MM.1S (cell line): ENCODE results near the gene CIAO2B.

ENCODE experiments used
- DNase-seq: peaks from one replicate; pipeline ENCODE4 v3.0.0-alpha.2; 2015
- H2AFZ ChIP-seq: fragments of 300-600 bp; sonication (generic); 2 replicates; pipeline ENCODE4 v1.6.0; 2016; ENCODE audit warnings: antibody characterized with exemption, low read length
- H3F3A ChIP-seq: fragments of 300-600 bp; sonication (generic); 2 replicates; pipeline ENCODE4 v1.6.1; 2016; ENCODE audit warnings: mild to moderate bottlenecking, antibody characterized with exemption, low read length, moderate library complexity, mixed read lengths; ENCODE audit not compliant: insufficient read depth
- H3K27ac ChIP-seq: fragments of 300-600 bp; sonication (generic); 2 replicates; pipeline ENCODE4 v1.5.1; 2016; ENCODE audit warnings: mild to moderate bottlenecking, low read length
- H3K27me3 ChIP-seq: fragments of 300-600 bp; sonication (generic); replicated peaks from 2 replicates; pipeline ENCODE4 v1.6.0; 2016; ENCODE audit warnings: low read length; ENCODE audit not compliant: insufficient read depth
- H3K36me3 ChIP-seq: fragments of 300-600 bp; sonication (generic); replicated peaks from 2 replicates; pipeline ENCODE4 v1.6.1; 2016; ENCODE audit warnings: mild to moderate bottlenecking, low read length, mixed read lengths; ENCODE audit not compliant: insufficient read depth
- H3K4me1 ChIP-seq: fragments of 300-600 bp; sonication (generic); 2 replicates; pipeline ENCODE4 v1.6.1; 2016; ENCODE audit warnings: low read length, mixed read lengths
- H3K4me2 ChIP-seq: fragments of 300-600 bp; sonication (generic); 2 replicates; pipeline ENCODE4 v1.6.0; 2016; ENCODE audit warnings: low read depth, low read length
- H3K4me3 ChIP-seq: fragments of 300-600 bp; sonication (generic); 2 replicates; pipeline ENCODE4 v1.5.1; 2016; ENCODE audit warnings: low read length, mixed read lengths
- H3K79me2 ChIP-seq: fragments of 300-600 bp; sonication (generic); 2 replicates; pipeline ENCODE4 v1.6.1; 2016; ENCODE audit warnings: mixed run types, low read length, mixed read lengths
- H3K9ac ChIP-seq: fragments of 300-600 bp; sonication (generic); 2 replicates; pipeline ENCODE4 v1.6.1; 2016; ENCODE audit warnings: low read length, mixed read lengths
- H3K9me2 ChIP-seq: fragments of 300-600 bp; sonication (generic); replicated peaks from 2 replicates; pipeline ENCODE4 v1.6.1; 2016; ENCODE audit warnings: mild to moderate bottlenecking, low read length, mixed read lengths; ENCODE audit not compliant: insufficient read depth
- H3K9me3 ChIP-seq: fragments of 300-600 bp; sonication (generic); replicated peaks from 2 replicates; pipeline ENCODE4 v1.6.1; 2016; ENCODE audit warnings: mild to moderate bottlenecking, low read length, mixed read lengths; ENCODE audit not compliant: insufficient read depth
- H4K20me1 ChIP-seq: fragments of 300-600 bp; sonication (generic); 2 replicates; pipeline ENCODE4 v1.6.1; 2016; ENCODE audit warnings: mild to moderate bottlenecking, low read length, moderate library complexity, mixed read lengths; ENCODE audit not compliant: insufficient read depth
- EZH2 ChIP-seq: fragments of 300-600 bp; sonication (generic); optimal IDR thresholded peaks from 2 replicates; pipeline ENCODE3; 2017; ENCODE audit warnings: low read depth, mild to moderate bottlenecking, antibody characterized with exemption, low read length, mixed read lengths
- EZH2phosphoT487 ChIP-seq: fragments of 300-600 bp; sonication (generic); IDR thresholded peaks from 2 replicates; pipeline ENCODE4 v1.6.1; 2018; ENCODE audit warnings: antibody characterized with exemption, low read length
- TF ChIP-seq, protein P1 (sequence below): fragments of 300-600 bp; sonication (generic); IDR thresholded peaks from 2 replicates; pipeline ENCODE4 v1.5.1; 2016; ENCODE audit warnings: antibody characterized with exemption, low read length, mixed read lengths

Gene CIAO2B

GRCh38 chr16:66923866-66924265 is 10.3 kb downstream of the CIAO2B start:
- Histone ChIP-seq H3K9ac (no peak overlapping the region), H2AFZ (no peak overlapping the region), H3K27me3 (peaks cover 58% of the 10 kb centered on the region), H3F3A (no peaks in the 10 kb centered on the region), H3K4me2 (no peak overlapping the region), H3K79me2 (no peaks in the 10 kb centered on the region), H3K36me3 (no peaks in the 10 kb centered on the region), H3K27ac (no peak overlapping the region), H3K4me1 (no peaks in the 10 kb centered on the region), H3K9me3 (no peaks in the 10 kb centered on the region), H4K20me1 (no peaks in the 10 kb centered on the region), H3K4me3 (no peak overlapping the region), H3K9me2 (no peaks in the 10 kb centered on the region)
- DNase-seq = no peak
- TF ChIP-seq EZH2 (no peak), EZH2phosphoT487 (no peak)
- TF ChIP-seq, protein P1, sequence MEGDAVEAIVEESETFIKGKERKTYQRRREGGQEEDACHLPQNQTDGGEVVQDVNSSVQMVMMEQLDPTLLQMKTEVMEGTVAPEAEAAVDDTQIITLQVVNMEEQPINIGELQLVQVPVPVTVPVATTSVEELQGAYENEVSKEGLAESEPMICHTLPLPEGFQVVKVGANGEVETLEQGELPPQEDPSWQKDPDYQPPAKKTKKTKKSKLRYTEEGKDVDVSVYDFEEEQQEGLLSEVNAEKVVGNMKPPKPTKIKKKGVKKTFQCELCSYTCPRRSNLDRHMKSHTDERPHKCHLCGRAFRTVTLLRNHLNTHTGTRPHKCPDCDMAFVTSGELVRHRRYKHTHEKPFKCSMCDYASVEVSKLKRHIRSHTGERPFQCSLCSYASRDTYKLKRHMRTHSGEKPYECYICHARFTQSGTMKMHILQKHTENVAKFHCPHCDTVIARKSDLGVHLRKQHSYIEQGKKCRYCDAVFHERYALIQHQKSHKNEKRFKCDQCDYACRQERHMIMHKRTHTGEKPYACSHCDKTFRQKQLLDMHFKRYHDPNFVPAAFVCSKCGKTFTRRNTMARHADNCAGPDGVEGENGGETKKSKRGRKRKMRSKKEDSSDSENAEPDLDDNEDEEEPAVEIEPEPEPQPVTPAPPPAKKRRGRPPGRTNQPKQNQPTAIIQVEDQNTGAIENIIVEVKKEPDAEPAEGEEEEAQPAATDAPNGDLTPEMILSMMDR = no peak

DNA sequence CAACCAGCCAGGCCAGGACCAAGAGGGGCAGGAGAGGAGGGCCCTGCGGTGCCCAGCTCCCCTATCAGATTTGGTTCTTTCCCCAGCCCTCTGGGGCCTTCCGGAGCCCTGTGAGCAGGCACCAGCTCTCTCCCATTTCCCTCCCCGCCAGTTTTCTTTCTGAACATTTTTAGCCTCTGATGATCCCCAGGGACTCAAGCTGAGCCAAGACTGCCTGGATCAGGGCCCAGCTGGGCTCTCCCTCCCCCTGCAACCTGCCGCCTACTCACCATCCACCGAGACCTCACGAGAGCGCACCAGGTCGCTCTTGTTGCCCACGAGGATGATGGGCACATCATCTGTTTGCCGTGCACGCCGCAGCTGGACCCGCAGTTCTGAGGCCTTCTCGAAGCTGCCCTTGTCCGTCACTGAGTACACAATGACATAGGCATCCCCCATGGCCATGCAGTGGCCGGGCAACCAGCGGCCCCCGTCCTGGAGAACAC is 10.9 kb downstream of the CIAO2B start:
- Histone ChIP-seq H3K9me3 (no peaks in the 10 kb centered on the region), H3K36me3 (no peaks in the 10 kb centered on the region), H3K4me1 (no peaks in the 10 kb centered on the region), H2AFZ (no peak overlapping the region), H3K4me2 (no peak overlapping the region), H3K27me3 (peaks cover 62% of the 10 kb centered on the region), H3K79me2 (no peaks in the 10 kb centered on the region), H4K20me1 (no peaks in the 10 kb centered on the region), H3K27ac (no peak overlapping the region), H3K9me2 (no peaks in the 10 kb centered on the region), H3K4me3 (no peak overlapping the region), H3F3A (no peaks in the 10 kb centered on the region), H3K9ac (no peak overlapping the region)
- no peak for DNase-seq
- TF ChIP-seq EZH2phosphoT487 (no peak), EZH2 (no peak)
- TF ChIP-seq, protein P1 = no peak

DNA sequence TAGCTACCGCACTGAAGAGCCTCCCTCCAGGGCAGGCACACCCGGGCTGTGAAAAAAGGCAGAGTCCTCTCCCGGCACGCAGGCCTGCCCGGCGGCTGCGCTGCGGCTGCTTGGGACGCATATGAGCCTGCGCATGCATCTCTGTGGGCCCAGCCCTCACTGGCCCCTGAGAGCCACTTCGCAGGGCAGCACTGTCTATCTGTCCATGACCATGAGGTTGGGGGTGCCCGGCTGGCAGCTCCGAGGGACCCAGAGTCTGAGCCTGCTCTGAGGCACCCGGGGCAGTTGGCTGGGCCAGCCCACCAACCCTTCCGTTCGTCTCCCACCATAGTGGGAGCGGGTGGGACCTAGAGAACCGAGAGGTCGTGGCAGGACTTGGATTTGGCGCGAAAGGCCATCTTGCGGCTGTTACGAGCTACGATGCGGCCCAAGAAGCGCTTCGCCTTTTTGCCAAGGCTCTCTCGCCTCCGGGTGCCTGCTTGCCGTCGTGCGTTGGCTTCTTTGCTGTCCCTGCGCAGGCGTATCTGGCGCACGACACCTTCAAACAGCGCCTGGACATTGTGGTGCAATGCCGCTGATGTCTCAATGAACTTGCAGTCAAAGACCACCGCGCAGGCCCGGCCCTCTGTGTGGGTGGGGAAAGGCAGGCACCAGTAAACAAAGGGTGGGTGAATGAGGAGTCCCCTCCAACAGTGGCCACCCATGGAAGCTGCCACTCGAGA is 12.3 kb downstream of the CIAO2B start:
- Histone ChIP-seq H3K4me2 (no peak overlapping the region), H3K36me3 (no peaks in the 10 kb centered on the region), H4K20me1 (no peaks in the 10 kb centered on the region), H3F3A (no peaks in the 10 kb centered on the region), H3K9ac (no peak overlapping the region), H3K9me2 (no peaks in the 10 kb centered on the region), H2AFZ (no peak overlapping the region), H3K79me2 (no peaks in the 10 kb centered on the region), H3K27me3 (peaks cover 74% of the 10 kb centered on the region), H3K4me1 (no peaks in the 10 kb centered on the region), H3K4me3 (no peak overlapping the region), H3K27ac (no peak overlapping the region), H3K9me3 (no peaks in the 10 kb centered on the region)
- TF ChIP-seq, protein P1 = no peak
- TF ChIP-seq EZH2phosphoT487 = no peak
- no peak for TF ChIP-seq EZH2
- DNase-seq = no peak
